Liver (tissue), 9 donors: ENCODE measurements around the gene MAN2A2. TPM values are rescaled to one million over a fixed set of nuclear protein-coding genes. Genes with fewer than 3 reads are reported as not detected.

Experiments used
- DNase-seq: peaks from one replicate; pipeline ENCODE4 v3.0.0-alpha.2; 2017; ENCODE audit warnings: low spot score
- H3K27ac ChIP-seq, 2 donors: one replicate each; pipeline ENCODE4 v1.7.0; 2013; ENCODE audit warnings: inconsistent platforms in 2 of 2, low read length in 2 of 2, control low read depth in 1 of 2, low read depth in 1 of 2, mild to moderate bottlenecking in 1 of 2
- H3K27me3 ChIP-seq, 4 donors: one replicate each; pipeline versions ENCODE4 v1.6.1 to v1.7.0; 2013; ENCODE audit warnings: low read length in 3 of 4, inconsistent platforms in 1 of 4, mild to moderate bottlenecking in 1 of 4, moderate library complexity in 1 of 4; ENCODE audit not compliant: control insufficient read depth in 4 of 4, insufficient read depth in 4 of 4
- H3K36me3 ChIP-seq, 4 donors: one replicate each; pipeline versions ENCODE4 v1.6.1 to v1.7.0; 2013; ENCODE audit warnings: low read length in 3 of 4, mild to moderate bottlenecking in 3 of 4, low read depth in 1 of 4, moderate library complexity in 1 of 4; ENCODE audit not compliant: control insufficient read depth in 4 of 4, insufficient read depth in 3 of 4
- H3K4me1 ChIP-seq, 4 donors: one replicate each; pipeline versions ENCODE4 v1.6.1 to v1.7.0; 2013; ENCODE audit warnings: low read length in 3 of 4, mild to moderate bottlenecking in 3 of 4, moderate library complexity in 1 of 4; ENCODE audit not compliant: control insufficient read depth in 4 of 4, insufficient read depth in 4 of 4
- H3K4me3 ChIP-seq, 3 donors: one replicate each; pipeline versions ENCODE4 v1.6.1 to v1.7.0; 2013; ENCODE audit warnings: low read length in 3 of 3, control low read depth in 1 of 3, low read depth in 1 of 3, mild to moderate bottlenecking in 1 of 3
- H3K9ac ChIP-seq, 2 donors: one replicate each; pipeline ENCODE4 v1.7.0; 2013; ENCODE audit warnings: low read length in 2 of 2, mild to moderate bottlenecking in 2 of 2, moderate library complexity in 2 of 2, control low read depth in 1 of 2, low read depth in 1 of 2
- H3K9me3 ChIP-seq, 4 donors: one replicate each; pipeline versions ENCODE4 v1.6.1 to v1.7.0; 2013; ENCODE audit warnings: low read length in 3 of 4; ENCODE audit not compliant: control insufficient read depth in 4 of 4
- EGR1 ChIP-seq, 2 donors: IDR thresholded peaks; 2 replicates each; pipeline ENCODE4 v1.6.1; 2016 to 2018; ENCODE audit warnings: antibody characterized with exemption in 2 of 2, low read depth in 2 of 2
- FOXA1 ChIP-seq: IDR thresholded peaks from 2 replicates; pipeline ENCODE4 v1.6.1; 2016; ENCODE audit warnings: antibody characterized with exemption
- GABPA ChIP-seq, 2 donors: IDR thresholded peaks in 1 of 2; conservative IDR thresholded peaks in 1 of 2; 2 replicates each; pipeline ENCODE4 v1.6.1; 2016; ENCODE audit warnings: antibody characterized with exemption in 2 of 2, mild to moderate bottlenecking in 1 of 2, moderate library complexity in 1 of 2
- HNF4G ChIP-seq: IDR thresholded peaks from 2 replicates; pipeline ENCODE4 v1.6.1; 2016; ENCODE audit warnings: antibody characterized with exemption
- JUND ChIP-seq, 2 donors: IDR thresholded peaks; 2 replicates each; pipeline ENCODE4 v1.6.1; 2016; ENCODE audit warnings: antibody characterized with exemption in 2 of 2
- MAX ChIP-seq: IDR thresholded peaks from 2 replicates; pipeline ENCODE4 v1.6.1; 2016; ENCODE audit warnings: antibody characterized with exemption
- RAD21 ChIP-seq, 2 donors: IDR thresholded peaks; 2 replicates each; pipeline ENCODE4 v1.6.1; 2016; ENCODE audit warnings: antibody characterized with exemption in 2 of 2, mild to moderate bottlenecking in 2 of 2
- REST ChIP-seq: IDR thresholded peaks from 2 replicates; pipeline ENCODE4 v1.6.1; 2016; ENCODE audit warnings: antibody characterized with exemption, mild to moderate bottlenecking
- RXRA ChIP-seq, 2 donors: IDR thresholded peaks; 2 replicates each; pipeline ENCODE4 v1.6.1; 2017 to 2018; ENCODE audit warnings: antibody characterized with exemption in 2 of 2, mild to moderate bottlenecking in 1 of 2
- SP1 ChIP-seq: IDR thresholded peaks from 2 replicates; pipeline ENCODE4 v1.6.1; 2018; ENCODE audit warnings: antibody characterized with exemption, mild to moderate bottlenecking
- TAF1 ChIP-seq: conservative IDR thresholded peaks from 2 replicates; pipeline ENCODE4 v1.6.1; 2016; ENCODE audit warnings: antibody characterized with exemption, mild to moderate bottlenecking
- YY1 ChIP-seq: IDR thresholded peaks from 2 replicates; pipeline ENCODE4 v1.6.1; 2016; ENCODE audit warnings: antibody characterized with exemption, mild to moderate bottlenecking
- WGBS: extraction: QIAGEN DNeasy Blood & Tissue Kit; methylation state at CpG from one replicate; pipeline ENCODE4 v1.1.7; 2013; 5-methylcytosine and 5-hydroxymethylcytosine counted together
- polyA plus RNA-seq, 2 donors: library from polyadenylated mRNA; stranded (reverse) in 1 of 2; unstranded in 1 of 2; fragments of 200-250 nt in 1 of 2; fragments of >200 nt in 1 of 2; fragmentation: Nextera tagmentation in 1 of 2; extraction: Ambion mirVana in 1 of 2; gene quantifications; one replicate each; pipeline versions ENCODE4 v1.2.1 to v1.2.3, GENCODE V29; 2013 to 2015
- total RNA-seq, 2 donors: library from RNA; depleted of rRNA; stranded (reverse); fragments of >200 nt; gene quantifications; one replicate each; pipeline ENCODE4 v1.2.3, GENCODE V29; 2014
- TF ChIP-seq, protein P1 (sequence below): fragments of 150-350 bp; IDR thresholded peaks from 2 replicates; pipeline ENCODE4 v1.5.1; 2017; ENCODE audit warnings: improper control_type of control experiment, low read depth, low read length; ENCODE audit not compliant: missing input control
- TF ChIP-seq, protein P2 (sequence below): IDR thresholded peaks from 2 replicates; pipeline ENCODE4 v1.6.1; 2016; ENCODE audit warnings: antibody characterized with exemption
- donor health status: healthy.
- donor health status: healthy.
- donor health status: healthy.
- donor health status: healthy.
- donor health status: healthy.

MAN2A2 gene
- total and polyA plus RNA-seq, 4 donors: 17.3 to 111 (median 50.9) TPM

DNA sequence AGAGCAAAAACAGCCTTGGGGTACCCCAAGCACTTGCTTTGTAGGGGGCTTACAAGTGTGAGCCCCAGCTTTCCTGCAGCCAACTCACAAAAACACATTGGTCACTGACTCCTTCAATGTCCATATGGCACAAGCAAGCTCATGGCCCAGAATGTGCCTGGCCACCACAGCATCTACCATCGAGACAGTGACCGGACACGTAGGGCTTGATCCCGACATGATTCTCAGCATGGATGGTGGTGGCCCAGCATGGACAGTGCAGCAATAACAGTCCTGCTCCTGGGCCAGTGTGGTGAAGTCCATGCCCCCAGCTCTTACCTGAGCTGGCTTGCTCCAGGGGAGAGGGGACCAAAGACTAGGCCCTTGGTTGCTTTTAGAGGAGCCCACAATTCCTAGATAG is 37.9 kb downstream of the MAN2A2 start:
- Histone ChIP-seq H3K36me3 (peaks cover 27 to 50% (median 37%) of the 10 kb centered on the region in 4 donors), H3K4me3 (no peak overlapping the region), H3K27me3 (no peaks in the 10 kb centered on the region), H3K27ac (no peak overlapping the region), H3K9me3 (no peaks in the 10 kb centered on the region), H3K9ac (no peak overlapping the region), H3K4me1 (peaks cover 0 to 3% (median 2%) of the 10 kb centered on the region in 4 donors)
- DNase-seq: no peak
- 98% methylated on average over 4 of the region's 4 CpGs for WGBS
- TF ChIP-seq GABPA (IDR thresholded peaks at IDR 0.05 in 1 of 2, conservative IDR thresholded peaks at IDR 0.05 in 1 of 2) (no peak), RAD21 (IDR thresholded peaks at IDR 0.05) (no peak), HNF4G (no peak), JUND (IDR thresholded peaks at IDR 0.05) (no peak), YY1 (no peak), SP1 (no peak), FOXA1 (no peak)
- TF ChIP-seq, protein P1, sequence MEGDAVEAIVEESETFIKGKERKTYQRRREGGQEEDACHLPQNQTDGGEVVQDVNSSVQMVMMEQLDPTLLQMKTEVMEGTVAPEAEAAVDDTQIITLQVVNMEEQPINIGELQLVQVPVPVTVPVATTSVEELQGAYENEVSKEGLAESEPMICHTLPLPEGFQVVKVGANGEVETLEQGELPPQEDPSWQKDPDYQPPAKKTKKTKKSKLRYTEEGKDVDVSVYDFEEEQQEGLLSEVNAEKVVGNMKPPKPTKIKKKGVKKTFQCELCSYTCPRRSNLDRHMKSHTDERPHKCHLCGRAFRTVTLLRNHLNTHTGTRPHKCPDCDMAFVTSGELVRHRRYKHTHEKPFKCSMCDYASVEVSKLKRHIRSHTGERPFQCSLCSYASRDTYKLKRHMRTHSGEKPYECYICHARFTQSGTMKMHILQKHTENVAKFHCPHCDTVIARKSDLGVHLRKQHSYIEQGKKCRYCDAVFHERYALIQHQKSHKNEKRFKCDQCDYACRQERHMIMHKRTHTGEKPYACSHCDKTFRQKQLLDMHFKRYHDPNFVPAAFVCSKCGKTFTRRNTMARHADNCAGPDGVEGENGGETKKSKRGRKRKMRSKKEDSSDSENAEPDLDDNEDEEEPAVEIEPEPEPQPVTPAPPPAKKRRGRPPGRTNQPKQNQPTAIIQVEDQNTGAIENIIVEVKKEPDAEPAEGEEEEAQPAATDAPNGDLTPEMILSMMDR: no peak
- TF ChIP-seq, protein P2, sequence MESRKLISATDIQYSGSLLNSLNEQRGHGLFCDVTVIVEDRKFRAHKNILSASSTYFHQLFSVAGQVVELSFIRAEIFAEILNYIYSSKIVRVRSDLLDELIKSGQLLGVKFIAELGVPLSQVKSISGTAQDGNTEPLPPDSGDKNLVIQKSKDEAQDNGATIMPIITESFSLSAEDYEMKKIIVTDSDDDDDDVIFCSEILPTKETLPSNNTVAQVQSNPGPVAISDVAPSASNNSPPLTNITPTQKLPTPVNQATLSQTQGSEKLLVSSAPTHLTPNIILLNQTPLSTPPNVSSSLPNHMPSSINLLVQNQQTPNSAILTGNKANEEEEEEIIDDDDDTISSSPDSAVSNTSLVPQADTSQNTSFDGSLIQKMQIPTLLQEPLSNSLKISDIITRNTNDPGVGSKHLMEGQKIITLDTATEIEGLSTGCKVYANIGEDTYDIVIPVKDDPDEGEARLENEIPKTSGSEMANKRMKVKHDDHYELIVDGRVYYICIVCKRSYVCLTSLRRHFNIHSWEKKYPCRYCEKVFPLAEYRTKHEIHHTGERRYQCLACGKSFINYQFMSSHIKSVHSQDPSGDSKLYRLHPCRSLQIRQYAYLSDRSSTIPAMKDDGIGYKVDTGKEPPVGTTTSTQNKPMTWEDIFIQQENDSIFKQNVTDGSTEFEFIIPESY: no peak

- Histone ChIP-seq H3K27me3 (no peaks in the 10 kb centered on the region), H3K27ac (no peak overlapping the region), H3K36me3 (peaks cover 30 to 63% (median 44%) of the 10 kb centered on the region in 4 donors), H3K9ac (no peak overlapping the region), H3K9me3 (no peaks in the 10 kb centered on the region), H3K4me1 (no peaks in the 10 kb centered on the region), H3K4me3 (no peak overlapping the region)
- no peak for TF ChIP-seq MAX
- TF ChIP-seq EGR1 (IDR thresholded peaks at IDR 0.05; ENCODE audit: low read depth in 2 of 2): no peak
- no peak for TF ChIP-seq YY1
- TF ChIP-seq GABPA (IDR thresholded peaks at IDR 0.05 in 1 of 2, conservative IDR thresholded peaks at IDR 0.05 in 1 of 2): no peak
- TF ChIP-seq TAF1: no peak
- TF ChIP-seq REST: no peak
- no peak for TF ChIP-seq FOXA1
- no peak for TF ChIP-seq RXRA (IDR thresholded peaks at IDR 0.05)
- TF ChIP-seq HNF4G: no peak
- DNase-seq: no peak
- WGBS: 94% methylated on average over 12 of the region's 12 CpGs
These were observed 39.4 kb downstream of the MAN2A2 start for GRCh38 chr15:90942354-90943120.
